GM21515 (cell line): Measurements from ENCODE around the gene PIGA.
"Not testable (repeated sequence)": the region's sequence is repeated elsewhere in the genome, so short reads cannot be mapped to it uniquely, and the experiment has no call there.

Experiments used
- ATAC-seq: cut with Tn5 transposase; IDR thresholded peaks from one replicate; pipeline ENCODE4 v1.9.1; 2021; ENCODE audit not compliant: unreplicated experiment

The PIGA gene

GRCh38 chrX:15321447-15321846, 13.9 kb downstream of the PIGA start:
- ATAC-seq, result no peak

DNA sequence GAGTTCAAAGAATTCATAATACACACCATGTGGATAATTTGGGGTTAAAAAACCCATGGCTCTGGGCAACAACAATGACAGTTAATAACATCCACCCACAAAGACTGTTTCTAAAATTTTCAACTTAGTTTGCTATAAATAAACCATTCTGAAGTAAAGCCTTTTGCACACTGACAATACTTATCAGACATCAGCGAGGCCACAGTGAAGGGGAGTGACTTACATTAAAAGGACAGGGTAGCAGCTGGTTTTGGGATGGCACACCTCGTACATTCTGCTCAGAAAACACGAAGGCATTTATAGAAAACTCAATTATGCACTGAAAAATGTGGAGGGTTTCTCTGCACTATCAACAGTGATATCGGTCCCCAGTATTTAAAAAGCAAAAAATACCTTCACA, 15.0 kb downstream of the PIGA start:
- ATAC-seq, result no peak

- no peak for ATAC-seq
Measured at GRCh38 chrX:15319075-15319474, 16.2 kb downstream of the PIGA start.

GRCh38 chrX:15315509-15315908, 19.8 kb downstream of the PIGA start, which contains the start of gene ASB11:
Gene ASB11, minus strand, starts transcription at chrX:15315640. Its CDS starts 35 bp downstream, at chrX:15315605.
- ATAC-seq, result no peak

DNA sequence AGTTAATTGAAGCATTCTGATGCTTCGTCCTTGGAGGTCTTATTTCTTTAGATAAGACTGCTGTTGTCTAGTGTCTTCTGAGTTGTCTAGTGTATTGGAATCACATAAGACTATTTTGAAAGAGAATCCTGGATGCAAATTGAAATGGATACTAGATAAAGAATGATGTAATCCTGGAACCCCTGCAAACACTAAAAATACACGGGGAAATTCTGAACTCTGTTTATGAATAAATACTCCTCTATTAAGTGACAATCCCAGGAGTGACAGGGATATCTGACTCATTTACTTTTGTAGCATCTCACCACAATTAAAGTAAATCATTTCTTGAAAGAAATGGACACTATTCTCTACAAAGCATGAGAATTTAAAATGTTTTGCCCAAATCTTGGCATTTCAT, 20.9 kb downstream of the PIGA start:
- ATAC-seq, result no peak

- ATAC-seq, result no peak
Measured at GRCh38 chrX:15311119-15311518, 24.2 kb downstream of the PIGA start.

DNA sequence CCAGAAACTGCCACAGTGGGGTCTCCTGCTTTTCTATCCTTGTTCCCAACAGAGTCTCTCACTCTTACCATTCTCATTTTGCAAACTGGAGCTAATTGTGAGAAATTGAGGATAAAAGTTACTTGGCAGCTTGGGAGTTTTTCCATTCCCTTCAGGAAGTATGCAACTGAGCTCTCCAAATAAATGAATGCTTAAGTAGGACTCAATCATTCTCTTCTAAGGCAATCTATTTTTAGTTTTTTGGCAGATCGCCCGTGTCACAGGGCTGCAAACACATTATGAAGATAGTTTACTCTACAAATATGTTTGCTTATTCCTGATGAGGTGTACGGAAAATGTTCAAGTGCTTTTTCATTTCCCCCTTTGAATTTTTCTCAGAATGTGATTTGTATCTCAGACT, 25.2 kb downstream of the PIGA start:
- no peak for ATAC-seq

- not testable (repeated sequence) for ATAC-seq
Measured at GRCh38 chrX:15305899-15306298, 29.4 kb downstream of the PIGA start.

GRCh38 chrX:15301924-15302323, 33.4 kb downstream of the PIGA start:
- ATAC-seq, result no peak

GRCh38 chrX:15299941-15300851, 35.1 kb downstream of the PIGA start:
- ATAC-seq, result no peak

DNA sequence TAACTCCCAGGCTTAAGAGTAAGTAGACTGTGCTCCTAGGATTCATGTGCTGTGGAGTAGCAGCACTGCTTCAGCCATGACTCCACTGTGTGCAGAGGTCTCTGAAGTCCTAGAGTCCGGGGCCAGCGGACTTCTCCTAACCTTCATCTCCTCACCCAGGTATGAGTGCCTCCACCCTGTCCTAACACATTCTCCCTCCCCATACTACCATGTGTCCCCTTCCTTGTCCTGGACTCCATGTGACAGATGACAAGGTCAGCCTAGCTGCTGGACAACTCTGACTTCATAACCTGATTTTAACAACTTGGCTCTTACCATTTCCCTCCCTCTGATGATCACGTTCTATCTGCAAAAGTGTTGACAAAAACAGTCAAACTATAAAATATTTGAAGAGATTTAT, 36.5 kb downstream of the PIGA start:
- ATAC-seq, result no peak

- no peak for ATAC-seq
Measured at GRCh38 chrX:15298201-15298600, 37.1 kb downstream of the PIGA start.

GRCh38 chrX:15293451-15293850, 41.9 kb downstream of the PIGA start:
- no peak for ATAC-seq

DNA sequence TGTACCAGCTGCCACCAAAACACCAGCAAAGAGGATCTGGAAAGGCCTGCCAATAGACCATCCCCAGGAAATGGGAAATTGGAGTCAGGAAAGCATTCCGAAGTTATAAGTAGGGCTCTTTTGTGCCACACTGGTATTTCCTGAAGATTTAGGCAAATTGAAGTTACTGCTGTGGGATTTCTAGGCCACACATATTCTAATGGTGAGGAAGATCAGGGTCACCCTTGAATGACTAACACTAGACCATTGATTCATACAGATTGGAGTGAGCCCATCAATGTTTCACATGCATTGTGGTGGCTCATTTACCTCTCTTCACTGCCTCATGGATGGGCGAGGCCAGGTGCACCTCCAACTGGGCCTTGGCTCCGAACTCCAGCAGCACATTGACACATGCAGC, 42.5 kb downstream of the PIGA start:
- ATAC-seq, result no peak

DNA sequence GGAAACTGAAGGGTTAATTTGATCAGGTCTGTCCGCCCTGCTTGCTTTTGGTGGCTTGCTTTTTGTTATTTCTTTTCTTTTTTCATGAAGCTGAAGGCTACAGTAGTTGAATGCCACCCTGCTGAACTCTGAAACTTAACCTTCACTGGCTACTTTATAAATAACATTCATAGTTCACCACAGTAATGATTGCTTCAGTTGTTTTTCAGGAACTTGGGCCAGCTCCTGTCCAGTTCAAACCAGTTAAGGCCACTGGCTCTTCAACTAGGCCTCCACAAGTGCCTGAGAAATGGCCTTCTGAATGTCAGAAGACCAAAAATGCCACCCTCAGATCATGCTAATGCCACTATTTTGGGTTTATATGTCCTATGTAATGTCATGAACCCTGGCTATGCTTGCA, 57.7 kb downstream of the PIGA start:
- ATAC-seq, result no peak

GRCh38 chrX:15274946-15275345, 60.4 kb downstream of the PIGA start:
- ATAC-seq, result no peak

- not testable (repeated sequence) for ATAC-seq
Measured at GRCh38 chrX:15273275-15273674, 62.0 kb downstream of the PIGA start.

GRCh38 chrX:15271757-15272156, 63.6 kb downstream of the PIGA start:
- no peak for ATAC-seq

- ATAC-seq, result no peak
Measured at GRCh38 chrX:15269618-15270521, 65.5 kb downstream of the PIGA start, which contains the start of gene ASB9. Gene ASB9, minus strand, starts transcription at chrX:15270083. Its CDS starts 209 bp downstream, at chrX:15269874.
